Stomach (tissue), 4 donors: ENCODE data around the gene ULBP3.

ENCODE experiments used
- CTCF ChIP-seq, 7 experiments: fragments of 450-650 bp in 4 of 7; fragments of 200-600 bp in 3 of 7; sonication (generic) in 3 of 7; IDR thresholded peaks; one replicate each; pipeline ENCODE4 v1.5.1; 2016 to 2019; ENCODE audit warnings: antibody characterized with exemption in 7 of 7, control low read depth in 2 of 7, mild to moderate bottlenecking in 1 of 7
- POLR2A ChIP-seq, 4 donors: fragments of 450-650 bp; IDR thresholded peaks; one replicate each; pipeline ENCODE4 v1.6.1; 2016; ENCODE audit warnings: antibody characterized with exemption in 4 of 4, control low read depth in 2 of 4, mild to moderate bottlenecking in 1 of 4, moderate library complexity in 1 of 4
- POLR2AphosphoS5 ChIP-seq, 3 donors: sonication (generic); formaldehyde crosslinking; IDR thresholded peaks; one replicate each; pipeline ENCODE4 v1.6.1; 2016; ENCODE audit warnings: antibody characterized with exemption in 3 of 3

GRCh38 chr6:150058231-150058792, 10.6 kb downstream of the ULBP3 start:
- TF ChIP-seq CTCF (IDR thresholded peaks at IDR 0.05) (no peak), POLR2A (IDR thresholded peaks at IDR 0.05) (no peak), POLR2AphosphoS5 (IDR thresholded peaks at IDR 0.05) (no peak)
